Heart left ventricle (tissue), 16 donors: ENCODE data around the gene ZBTB8B. TPM values are rescaled to one million over a fixed set of nuclear protein-coding genes. Genes with fewer than 3 reads are reported as not detected.
A peak's percentile ranks its signal among the peaks of the same experiment; 100 is the strongest.
"Not testable (repeated sequence)": the region's sequence is repeated elsewhere in the genome, so short reads cannot be mapped to it uniquely, and the experiment has no call there.

Source experiments
- ATAC-seq, 4 donors: fragments of 200-7000 bp; cut with Tn5 transposase; one replicate each; pipeline ENCODE4 v1.9.1; 2020 to 2022; ENCODE audit warnings: moderate library complexity in 4 of 4, mild to moderate bottlenecking in 3 of 4, moderate number of reproducible peaks in 1 of 4
- DNase-seq, 5 donors: peaks; one replicate each; pipeline ENCODE4 v3.0.0-alpha.2; 2020
- H3K27ac ChIP-seq, 12 donors: fragments of 200-600 bp; sonication (generic) in 4 of 12; one replicate each; pipeline versions ENCODE4 v1.5.0 to v1.8.0; 2016 to 2022; ENCODE audit warnings: mild to moderate bottlenecking in 2 of 12
- H3K27me3 ChIP-seq, 9 donors: fragments of 200-600 bp; sonication (generic) in 2 of 9; one replicate each; pipeline versions ENCODE4 v1.5.1 to v1.8.0; 2016 to 2022; ENCODE audit warnings: mild to moderate bottlenecking in 3 of 9
- H3K36me3 ChIP-seq, 9 donors: fragments of 200-600 bp; sonication (generic) in 2 of 9; one replicate each; pipeline versions ENCODE4 v1.5.0 to v1.8.0; 2018 to 2022; ENCODE audit warnings: mild to moderate bottlenecking in 2 of 9
- H3K4me1 ChIP-seq, 12 donors: fragments of 200-600 bp; sonication (generic) in 4 of 12; one replicate each; pipeline versions ENCODE4 v1.5.0 to v1.8.0; 2016 to 2022; ENCODE audit warnings: mild to moderate bottlenecking in 3 of 12
- H3K4me3 ChIP-seq, 12 donors: fragments of 200-600 bp; sonication (generic) in 4 of 12; one replicate each; pipeline versions ENCODE4 v1.5.0 to v1.8.0; 2017 to 2022; ENCODE audit warnings: mild to moderate bottlenecking in 9 of 12, moderate library complexity in 4 of 12
- H3K9me3 ChIP-seq, 12 donors: fragments of 200-600 bp; sonication (generic) in 4 of 12; one replicate each; pipeline versions ENCODE4 v1.5.0 to v1.8.0; 2016 to 2022; ENCODE audit warnings: mild to moderate bottlenecking in 1 of 12
- POLR2A ChIP-seq, 2 donors: fragments of 450-650 bp; IDR thresholded peaks; one replicate each; pipeline ENCODE4 v1.6.1; 2017; ENCODE audit warnings: antibody characterized with exemption in 2 of 2, mild to moderate bottlenecking in 2 of 2, moderate library complexity in 2 of 2
- WGBS, 4 donors: extraction: QIAGEN DNeasy Blood & Tissue Kit in 2 of 4; methylation state at CpG; one replicate each; pipeline versions ENCODE4 v1.1.5 to v1.1.7; 2013 to 2018; 5-methylcytosine and 5-hydroxymethylcytosine counted together
- intact Hi-C, 10 donors: fragments of 100-400 bp; cut with DNase I; formaldehyde crosslinking; loops; one replicate each; pipeline versions ENCODE4 v1.11.1 to v1.14.2; 2022
- polyA plus RNA-seq, 2 donors: library from polyadenylated mRNA; stranded (reverse); fragments of 200-250 nt; gene quantifications; one replicate each; pipeline ENCODE4 v1.2.3, GENCODE V29; 2013
- total RNA-seq, 9 donors: library from RNA; depleted of rRNA in 2 of 9; stranded (reverse); fragments of >200 nt in 2 of 9; fragmentation: NEBNext Ultra II Directional in 3 of 9; extraction: Animal tissue kit (Norgen Biotek cat#: 25700) in 3 of 9; gene quantifications; one replicate each; pipeline versions ENCODE4 v1.1.0 to v1.2.4, GENCODE V29; 2016 to 2023
- TF ChIP-seq, protein P1 (sequence below), 12 donors: fragments of 200-600 bp; sonication (generic) in 4 of 12; IDR thresholded peaks; one replicate each; pipeline versions ENCODE4 v1.5.0 to v1.8.0; 2018 to 2022; ENCODE audit warnings: antibody characterized with exemption in 12 of 12, mild to moderate bottlenecking in 5 of 12
- donor health status: ischemic (EF 13 %, LVEDD 7.1; RV severe dilation, severe dysfunction).
- donor health status: healthy with polysubstance abuse.
- donor health status: DM: no; HTN: yes; CAD: no.
- donor health status: DM: no; HTN: no; CAD: no.
- donor health status: ischemic (EF 25% LVEDD 6.9; RV normal size, moderate dysfunction).
- donor health status: ischemic (EF 25% LVEDD 5.7; RV mildly dilated, moderate dysfunction).
- donor health status: healthy.
- donor health status: DM: yes; HTN: yes; CAD: no.
- donor health status: ischemic (EF 35%, LVEDD 5.7; RV mildly dilated, moderate dysfunction).
- donor health status: nonischemic (EF 11% LVEDD 7.7; RV severe dilation, severe dysfunction).
- donor health status: DM: yes; HTN: yes; CAD: no.
- donor health status: PGD.
- donor health status: ischemic (EF 29% LVEDD 5.4; RV normal size, mild dysfunction).
- donor health status: nonischemic (EF 23%, LVEDD 6.1; RV moderate dilation, normal function).

The ZBTB8B gene
- total and polyA plus RNA-seq, 11 donors = 0.01 to 0.02 TPM; not detected in 9

DNA sequence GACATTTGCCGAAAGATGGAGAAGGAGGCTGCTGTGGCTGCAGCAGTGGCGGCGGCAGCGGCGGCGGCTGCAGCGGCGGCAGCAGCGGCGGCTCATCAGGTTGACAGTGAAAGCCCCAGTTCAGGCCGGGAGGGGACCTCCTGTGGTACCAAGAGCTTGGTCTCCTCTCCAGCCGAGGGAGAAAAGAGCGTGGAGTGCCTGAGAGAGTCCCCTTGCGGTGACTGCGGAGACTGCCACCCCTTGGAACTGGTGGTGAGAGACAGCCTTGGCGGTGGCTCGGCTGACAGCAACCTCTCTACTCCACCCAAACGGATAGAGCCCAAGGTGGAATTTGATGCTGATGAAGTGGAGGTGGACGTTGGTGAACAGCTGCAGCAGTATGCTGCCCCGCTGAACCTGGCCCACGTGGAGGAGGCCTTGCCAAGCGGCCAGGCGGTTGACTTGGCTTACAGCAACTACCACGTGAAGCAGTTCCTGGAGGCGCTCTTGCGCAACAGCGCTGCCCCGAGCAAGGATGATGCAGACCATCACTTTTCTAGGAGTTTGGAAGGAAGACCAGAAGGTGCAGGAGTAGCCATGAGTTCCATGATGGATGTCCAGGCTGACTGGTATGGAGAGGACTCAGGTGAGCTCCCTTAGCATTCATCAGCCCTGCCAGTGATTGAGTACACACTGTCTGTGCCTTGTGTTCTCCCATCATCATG is 6.3 kb downstream of the ZBTB8B start:
- Histone ChIP-seq H3K36me3 (no peaks in the 10 kb centered on the region), H3K9me3 (no peaks in the 10 kb centered on the region), H3K27me3 (peaks cover 0 to 48% (median 25%) of the 10 kb centered on the region in 9 donors), H3K27ac (no peak overlapping the region), H3K4me1 (no peaks in the 10 kb centered on the region), H3K4me3 (no peak overlapping the region)
- WGBS, 4 donors = 38 to 72% (median 63%) methylated on average over 21 to 28 of the region's 28 CpGs
- ATAC-seq (peak in 2 of 4 donors; percentile 44 to 50), DNase-seq (no peak)
- no peak for TF ChIP-seq POLR2A (IDR thresholded peaks at IDR 0.05)
- TF ChIP-seq, protein P1, sequence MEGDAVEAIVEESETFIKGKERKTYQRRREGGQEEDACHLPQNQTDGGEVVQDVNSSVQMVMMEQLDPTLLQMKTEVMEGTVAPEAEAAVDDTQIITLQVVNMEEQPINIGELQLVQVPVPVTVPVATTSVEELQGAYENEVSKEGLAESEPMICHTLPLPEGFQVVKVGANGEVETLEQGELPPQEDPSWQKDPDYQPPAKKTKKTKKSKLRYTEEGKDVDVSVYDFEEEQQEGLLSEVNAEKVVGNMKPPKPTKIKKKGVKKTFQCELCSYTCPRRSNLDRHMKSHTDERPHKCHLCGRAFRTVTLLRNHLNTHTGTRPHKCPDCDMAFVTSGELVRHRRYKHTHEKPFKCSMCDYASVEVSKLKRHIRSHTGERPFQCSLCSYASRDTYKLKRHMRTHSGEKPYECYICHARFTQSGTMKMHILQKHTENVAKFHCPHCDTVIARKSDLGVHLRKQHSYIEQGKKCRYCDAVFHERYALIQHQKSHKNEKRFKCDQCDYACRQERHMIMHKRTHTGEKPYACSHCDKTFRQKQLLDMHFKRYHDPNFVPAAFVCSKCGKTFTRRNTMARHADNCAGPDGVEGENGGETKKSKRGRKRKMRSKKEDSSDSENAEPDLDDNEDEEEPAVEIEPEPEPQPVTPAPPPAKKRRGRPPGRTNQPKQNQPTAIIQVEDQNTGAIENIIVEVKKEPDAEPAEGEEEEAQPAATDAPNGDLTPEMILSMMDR (IDR thresholded peaks at IDR 0.05) = peak in 11 of 12 donors; percentile 12 to 38 (median 25)
- intact Hi-C loops = no loop called here

DNA sequence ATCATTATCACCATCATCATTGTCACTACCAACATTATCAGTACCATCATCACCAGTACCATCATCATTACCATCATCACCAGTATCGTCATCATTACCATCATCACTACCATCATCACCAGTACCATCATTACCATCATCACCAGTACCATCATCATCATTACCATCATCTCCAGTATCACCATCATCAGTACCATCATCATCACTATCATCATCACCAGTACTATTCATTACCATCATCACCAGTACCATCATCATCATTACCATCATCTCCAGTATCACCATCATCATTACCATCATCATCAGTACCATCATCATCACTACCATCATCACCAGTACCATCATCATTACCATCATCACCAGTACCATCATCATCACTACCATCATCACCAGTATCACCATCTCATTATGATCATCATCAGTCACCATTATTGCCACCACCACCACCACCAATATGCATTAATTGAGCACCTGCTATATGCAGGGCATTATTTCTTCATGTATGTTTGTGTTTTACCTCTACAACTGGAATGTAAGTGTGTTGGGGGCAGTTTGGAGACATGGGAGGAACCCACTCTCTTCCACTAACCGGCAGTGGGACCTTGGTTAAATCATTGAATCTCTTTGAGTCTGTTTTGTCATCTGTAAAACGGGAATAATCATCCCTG is 7.0 kb downstream of the ZBTB8B start:
- DNase-seq = no peak
- intact Hi-C loops = no loop called here
- Histone ChIP-seq H3K36me3 (no peaks in the 10 kb centered on the region), H3K4me1 (no peaks in the 10 kb centered on the region), H3K9me3 (no peaks in the 10 kb centered on the region), H3K4me3 (no peak overlapping the region), H3K27ac (no peak overlapping the region), H3K27me3 (peaks cover 0 to 41% (median 19%) of the 10 kb centered on the region in 9 donors)
- WGBS, 4 donors = 91 to 94% (median 93%) methylated on average over 3 of the region's 3 CpGs
- TF ChIP-seq, protein P1 (IDR thresholded peaks at IDR 0.05) = no peak
- ATAC-seq = no peak

DNA sequence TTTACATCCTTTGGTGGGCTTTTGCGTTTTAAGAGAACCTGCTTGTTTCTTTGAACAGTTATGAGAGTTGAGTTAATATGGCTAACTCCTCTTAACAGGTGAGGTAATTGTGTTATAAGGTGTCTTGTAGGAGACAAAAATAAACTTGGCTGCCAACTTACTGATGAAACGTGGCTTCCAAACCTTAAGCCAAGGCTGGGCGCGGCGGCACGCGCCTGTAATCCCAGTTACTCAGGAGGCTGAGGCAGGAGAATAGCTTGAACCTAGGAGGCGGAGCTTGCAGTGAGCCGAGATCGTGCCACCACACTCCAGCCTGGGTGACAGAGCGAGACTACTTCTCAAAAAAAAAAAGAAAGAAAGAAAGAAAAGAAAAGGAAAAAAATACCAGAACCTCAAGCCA is 8.1 kb downstream of the ZBTB8B start:
- 79 to 85% (median 81%) methylated on average over 11 of the region's 11 CpGs for WGBS, 4 donors
- ATAC-seq, H3K36me3 ChIP-seq, H3K4me3 ChIP-seq, H3K27ac ChIP-seq, DNase-seq, H3K9me3 ChIP-seq, H3K4me1 ChIP-seq, intact Hi-C loops: not testable (repeated sequence)
- peaks cover 0 to 30% (median 7%) of the 10 kb centered on the region in 9 donors for H3K27me3 ChIP-seq

DNA sequence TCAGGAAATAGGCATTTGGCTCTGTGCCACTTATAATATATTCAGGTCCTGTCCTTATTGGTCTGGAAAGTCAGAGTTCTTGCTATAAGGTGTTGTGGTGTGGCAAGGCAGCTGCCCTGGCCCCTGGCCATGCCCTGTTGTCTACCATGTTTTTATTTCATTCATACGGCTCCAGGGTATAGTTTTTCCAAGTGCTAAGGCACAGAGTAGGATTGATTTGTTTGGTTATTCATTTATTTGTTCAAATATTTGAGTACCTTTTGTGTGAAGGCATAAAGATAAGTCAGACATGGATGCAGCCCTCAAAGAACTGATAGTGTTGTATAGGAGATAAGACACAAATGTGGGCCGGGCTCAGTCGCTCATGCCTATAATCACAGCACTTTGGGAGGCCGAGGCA is 10.1 kb downstream of the ZBTB8B start:
- no peak for ATAC-seq
- H3K27me3 ChIP-seq = peaks cover 0 to 13% (median 3%) of the 10 kb centered on the region in 9 donors
- no peaks in the 10 kb centered on the region for H3K9me3 ChIP-seq
- no peak for DNase-seq
- H3K27ac ChIP-seq = no peak overlapping the region
- intact Hi-C loops = no loop called here
- no peaks in the 10 kb centered on the region for H3K4me1 ChIP-seq
- no peak overlapping the region for H3K4me3 ChIP-seq
- WGBS, 4 donors = 82 to 94% (median 89%) methylated on average over 4 of the region's 4 CpGs
- no peaks in the 10 kb centered on the region for H3K36me3 ChIP-seq
- TF ChIP-seq POLR2A (IDR thresholded peaks at IDR 0.05) = no peak
- TF ChIP-seq, protein P1 (IDR thresholded peaks at IDR 0.05) = no peak
